Cardiac fibroblast (primary cell): Measurements from ENCODE around the gene FNDC8.

Experiments used
- DNase-seq, 2 donors: peaks; one replicate each; pipeline versions ENCODE4 v3.0.0 to v3.0.0-alpha.2; 2010; ENCODE audit warnings: low read depth in 2 of 2
- H3K4me3 ChIP-seq, 2 donors: replicated peaks in 1 of 2; 1 replicate in 1 of 2; 2 replicates in 1 of 2; pipeline ENCODE4 v1.5.1; 2011; ENCODE audit warnings: low read depth in 2 of 2, low read length in 2 of 2, mild to moderate bottlenecking in 2 of 2, moderate library complexity in 1 of 2
- CTCF ChIP-seq: IDR thresholded peaks from one replicate; pipeline ENCODE4 v1.5.1; 2011; ENCODE audit warnings: low read depth, mild to moderate bottlenecking, low read length, inconsistent platforms

The FNDC8 gene

GRCh38 chr17:35129154-35129972, 7.9 kb downstream of the FNDC8 start:
- DNase-seq = peak; percentile 10 to 40
- no peak for TF ChIP-seq CTCF
- H3K4me3 ChIP-seq = no peak overlapping the region

GRCh38 chr17:35129973-35130351, 8.5 kb downstream of the FNDC8 start:
- peak in 1 of 2 donors; percentile 40 for DNase-seq
- TF ChIP-seq CTCF = no peak
- no peak overlapping the region for H3K4me3 ChIP-seq

GRCh38 chr17:35130392-35130791, 9.0 kb downstream of the FNDC8 start:
- DNase-seq = no peak
- no peak for TF ChIP-seq CTCF
- no peak overlapping the region for H3K4me3 ChIP-seq

- no peak for TF ChIP-seq CTCF
- no peak for DNase-seq
These were observed 10.7 kb downstream of the FNDC8 start for GRCh38 chr17:35132099-35132498.

GRCh38 chr17:35132816-35133550, 11.6 kb downstream of the FNDC8 start:
- H3K4me3 ChIP-seq = no peak overlapping the region
- no peak for TF ChIP-seq CTCF
- DNase-seq = no peak

More at GRCh38 chr17:35132099-35132498, 10.7 kb downstream of the FNDC8 start:
- no peak overlapping the region for H3K4me3 ChIP-seq

- TF ChIP-seq CTCF = no peak
- H3K4me3 ChIP-seq = no peak overlapping the region
- no peak for DNase-seq
These were observed 13.9 kb downstream of the FNDC8 start for GRCh38 chr17:35135322-35135721.
